T-helper 2 cell treated with Interferon-gamma antibody and Interleukin-4, amounts not matched to agents 100 ng/mL and 5 ng/mL, for 36 hours (primary cell): Measurements from ENCODE around the gene DLGAP4. TPM values are rescaled to one million over a fixed set of nuclear protein-coding genes. Genes with fewer than 3 reads are reported as not detected.

Source experiments
- intact Hi-C: fragments of 100-400 bp; cut with micrococcal nuclease; formaldehyde crosslinking; loops from one replicate; pipeline ENCODE4 v1.15.1; 2023
- total RNA-seq: library from RNA; stranded (reverse); gene quantifications from 2 replicates; pipeline ENCODE4 v1.2.3, GENCODE V29; 2022

The DLGAP4 gene
- total RNA-seq, 1 donor from 2014 or later, result 24.0 TPM

GRCh38 chr20:36525620-36526365 lies 219.7 kb downstream of the DLGAP4 start:
- intact Hi-C loops, result no loop called here

- intact Hi-C loops, result no loop called here
Observed at GRCh38 chr20:36526521-36527011, 220.4 kb downstream of the DLGAP4 start.

- intact Hi-C loops, result no loop called here
Observed at GRCh38 chr20:36527331-36528125, 221.4 kb downstream of the DLGAP4 start.

- intact Hi-C loops, result no loop called here
Observed at GRCh38 chr20:36528176-36528874, 222.2 kb downstream of the DLGAP4 start.

- intact Hi-C loops, result no loop called here
Observed at GRCh38 chr20:36528875-36529417, 222.8 kb downstream of the DLGAP4 start.

- intact Hi-C loops, result no loop called here
Observed at GRCh38 chr20:36532388-36532787, 226.2 kb downstream of the DLGAP4 start.

- intact Hi-C loops, result no loop called here
Observed at GRCh38 chr20:36532822-36533221, 226.7 kb downstream of the DLGAP4 start.

- intact Hi-C loops, result no loop called here
Observed at GRCh38 chr20:36538026-36538722, 232.0 kb downstream of the DLGAP4 start.

GRCh38 chr20:36540551-36541211 lies 234.5 kb downstream of the DLGAP4 start:
- intact Hi-C loops, result no loop called here

GRCh38 chr20:36541227-36541767 lies 235.2 kb downstream of the DLGAP4 start, which contains the start of gene MYL9:
TSS of gene MYL9 (plus strand) at chr20:36541519. CDS start at chr20:36544885, 3,366 bp downstream.
- intact Hi-C loops, result no loop called here

- intact Hi-C loops, result no loop called here
Observed at GRCh38 chr20:36541768-36542488, 235.8 kb downstream of the DLGAP4 start.

GRCh38 chr20:36542516-36543183 lies 236.5 kb downstream of the DLGAP4 start:
- intact Hi-C loops, result no loop called here

- intact Hi-C loops, result no loop called here
Observed at GRCh38 chr20:36543184-36544133, 237.3 kb downstream of the DLGAP4 start.

- intact Hi-C loops, result no loop called here
Observed at GRCh38 chr20:36544134-36545018, 238.2 kb downstream of the DLGAP4 start.

GRCh38 chr20:36546111-36546736 lies 240.1 kb downstream of the DLGAP4 start:
- intact Hi-C loops, result no loop called here
